ENCODE results near the gene INSL3. TPM values are rescaled to one million over a fixed set of nuclear protein-coding genes. Genes with fewer than 3 reads are reported as not detected.

Gene INSL3
- polyA plus RNA-seq, 1 of the 3 experiments (the other 2 are of a cell fraction), result 0.21 TPM

DNA sequence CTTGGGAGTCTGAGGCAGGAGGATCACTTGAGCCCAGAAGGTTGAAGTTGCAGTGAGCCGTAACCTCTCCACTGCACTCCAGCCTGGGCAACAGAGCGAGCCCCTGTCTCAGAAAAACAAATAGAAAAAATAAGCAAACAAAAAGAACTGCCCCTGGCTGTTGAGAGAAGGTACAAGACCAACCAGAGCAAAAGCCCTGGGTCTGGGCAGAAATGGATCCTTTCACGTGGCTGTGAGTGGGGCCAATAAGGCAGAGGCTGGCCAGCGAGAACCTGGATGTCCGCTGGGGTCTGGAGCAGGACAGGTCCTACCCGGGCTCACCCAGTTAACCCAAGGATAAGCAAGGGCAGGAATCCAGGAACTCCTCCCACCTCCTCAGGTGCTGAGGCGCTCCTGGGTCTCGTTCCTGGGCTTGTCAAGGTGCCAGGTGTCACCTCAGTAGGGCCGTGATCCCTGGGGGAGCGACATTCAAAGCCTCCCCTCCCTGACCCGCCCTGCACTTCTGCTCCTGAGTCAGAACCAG, 45.7 kb upstream of the INSL3 start:
- Histone ChIP-seq H3K27ac (ENCODE audit: low read depth in 2 of 2, low read length in 1 of 2) (no peak overlapping the region), H3K4me3 (ENCODE audit: low read depth in 2 of 2, low read length in 1 of 2) (no peak overlapping the region), H3F3A (replicated peaks; ENCODE audit: insufficient read depth) (peaks cover 34% of the 10 kb centered on the region), H3K4me2 (no peak overlapping the region), H3K36me3 (replicated peaks in 1 of 2; ENCODE audit: control insufficient read depth in 1 of 2, insufficient read depth in 2 of 2, low read length in 1 of 2) (peaks cover 26 to 32% of the 10 kb centered on the region in 2 experiments), H3K9me3 (no peaks in the 10 kb centered on the region), H3K9me2 (no peaks in the 10 kb centered on the region), H3K9ac (no peak overlapping the region), H3K4me1 (ENCODE audit: control insufficient read depth in 1 of 2, insufficient read depth in 2 of 2, low read depth in 1 of 2, low read length in 1 of 2) (peaks cover 0 to 2% of the 10 kb centered on the region in 2 experiments; a peak in 1 of 4 replicates), H4K20me1 (ENCODE audit: insufficient read depth) (peaks cover 36% of the 10 kb centered on the region), H3K27me3 (ENCODE audit: insufficient read depth) (no peaks in the 10 kb centered on the region; the same call in 1 of the 2 replicates), H3K79me2 (ENCODE audit: insufficient read depth) (peaks cover 8% of the 10 kb centered on the region; the same call in 1 of the 2 replicates), H2AFZ (ENCODE audit: low read depth) (no peak overlapping the region)
- TF ChIP-seq RXRA (IDR thresholded peaks at IDR 0.05; ENCODE audit: borderline replicate concordance, low read depth) (no peak), SIN3A (IDR thresholded peaks at IDR 0.05; ENCODE audit: borderline replicate concordance, low read depth, low read length) (no peak), TEAD4 (IDR thresholded peaks at IDR 0.05; ENCODE audit: borderline replicate concordance, insufficient read depth) (no peak), FOXJ3 (CRISPR knock-in tag; IDR thresholded peaks at IDR 0.05) (no peak), RAD21 (IDR thresholded peaks at IDR 0.05; ENCODE audit: low read length) (no peak), MXI1 (IDR thresholded peaks at IDR 0.05; ENCODE audit: low read depth, low read length) (no peak), TCF12 (IDR thresholded peaks at IDR 0.05) (no peak), TAF1 (IDR thresholded peaks at IDR 0.05; ENCODE audit: borderline replicate concordance, low read depth, low read length) (no peak), CHD2 (IDR thresholded peaks at IDR 0.05; ENCODE audit: low read length, partially characterized antibody) (no peak), NRF1 (IDR thresholded peaks at IDR 0.05; ENCODE audit: low read depth, low read length) (no peak), FOXM1 (IDR thresholded peaks at IDR 0.05; ENCODE audit: low read depth) (no peak), MEF2A (IDR thresholded peaks at IDR 0.05; ENCODE audit: borderline replicate concordance, low read depth) (no peak)
- TF ChIP-seq, protein P1, sequence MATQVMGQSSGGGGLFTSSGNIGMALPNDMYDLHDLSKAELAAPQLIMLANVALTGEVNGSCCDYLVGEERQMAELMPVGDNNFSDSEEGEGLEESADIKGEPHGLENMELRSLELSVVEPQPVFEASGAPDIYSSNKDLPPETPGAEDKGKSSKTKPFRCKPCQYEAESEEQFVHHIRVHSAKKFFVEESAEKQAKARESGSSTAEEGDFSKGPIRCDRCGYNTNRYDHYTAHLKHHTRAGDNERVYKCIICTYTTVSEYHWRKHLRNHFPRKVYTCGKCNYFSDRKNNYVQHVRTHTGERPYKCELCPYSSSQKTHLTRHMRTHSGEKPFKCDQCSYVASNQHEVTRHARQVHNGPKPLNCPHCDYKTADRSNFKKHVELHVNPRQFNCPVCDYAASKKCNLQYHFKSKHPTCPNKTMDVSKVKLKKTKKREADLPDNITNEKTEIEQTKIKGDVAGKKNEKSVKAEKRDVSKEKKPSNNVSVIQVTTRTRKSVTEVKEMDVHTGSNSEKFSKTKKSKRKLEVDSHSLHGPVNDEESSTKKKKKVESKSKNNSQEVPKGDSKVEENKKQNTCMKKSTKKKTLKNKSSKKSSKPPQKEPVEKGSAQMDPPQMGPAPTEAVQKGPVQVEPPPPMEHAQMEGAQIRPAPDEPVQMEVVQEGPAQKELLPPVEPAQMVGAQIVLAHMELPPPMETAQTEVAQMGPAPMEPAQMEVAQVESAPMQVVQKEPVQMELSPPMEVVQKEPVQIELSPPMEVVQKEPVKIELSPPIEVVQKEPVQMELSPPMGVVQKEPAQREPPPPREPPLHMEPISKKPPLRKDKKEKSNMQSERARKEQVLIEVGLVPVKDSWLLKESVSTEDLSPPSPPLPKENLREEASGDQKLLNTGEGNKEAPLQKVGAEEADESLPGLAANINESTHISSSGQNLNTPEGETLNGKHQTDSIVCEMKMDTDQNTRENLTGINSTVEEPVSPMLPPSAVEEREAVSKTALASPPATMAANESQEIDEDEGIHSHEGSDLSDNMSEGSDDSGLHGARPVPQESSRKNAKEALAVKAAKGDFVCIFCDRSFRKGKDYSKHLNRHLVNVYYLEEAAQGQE (IDR thresholded peaks at IDR 0.05; ENCODE audit: low read depth, low read length), result no peak
- TF ChIP-seq, protein P2, sequence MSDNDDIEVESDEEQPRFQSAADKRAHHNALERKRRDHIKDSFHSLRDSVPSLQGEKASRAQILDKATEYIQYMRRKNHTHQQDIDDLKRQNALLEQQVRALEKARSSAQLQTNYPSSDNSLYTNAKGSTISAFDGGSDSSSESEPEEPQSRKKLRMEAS (IDR thresholded peaks at IDR 0.05; ENCODE audit: low read depth), result no peak
- TF ChIP-seq, protein P3, sequence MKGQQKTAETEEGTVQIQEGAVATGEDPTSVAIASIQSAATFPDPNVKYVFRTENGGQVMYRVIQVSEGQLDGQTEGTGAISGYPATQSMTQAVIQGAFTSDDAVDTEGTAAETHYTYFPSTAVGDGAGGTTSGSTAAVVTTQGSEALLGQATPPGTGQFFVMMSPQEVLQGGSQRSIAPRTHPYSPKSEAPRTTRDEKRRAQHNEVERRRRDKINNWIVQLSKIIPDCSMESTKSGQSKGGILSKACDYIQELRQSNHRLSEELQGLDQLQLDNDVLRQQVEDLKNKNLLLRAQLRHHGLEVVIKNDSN (IDR thresholded peaks at IDR 0.05; ENCODE audit: borderline replicate concordance, low read depth), result no peak
- TF ChIP-seq, protein P4, sequence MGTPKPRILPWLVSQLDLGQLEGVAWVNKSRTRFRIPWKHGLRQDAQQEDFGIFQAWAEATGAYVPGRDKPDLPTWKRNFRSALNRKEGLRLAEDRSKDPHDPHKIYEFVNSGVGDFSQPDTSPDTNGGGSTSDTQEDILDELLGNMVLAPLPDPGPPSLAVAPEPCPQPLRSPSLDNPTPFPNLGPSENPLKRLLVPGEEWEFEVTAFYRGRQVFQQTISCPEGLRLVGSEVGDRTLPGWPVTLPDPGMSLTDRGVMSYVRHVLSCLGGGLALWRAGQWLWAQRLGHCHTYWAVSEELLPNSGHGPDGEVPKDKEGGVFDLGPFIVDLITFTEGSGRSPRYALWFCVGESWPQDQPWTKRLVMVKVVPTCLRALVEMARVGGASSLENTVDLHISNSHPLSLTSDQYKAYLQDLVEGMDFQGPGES (IDR thresholded peaks at IDR 0.05; ENCODE audit: low read depth, low read length), result no peak
- TF ChIP-seq, protein P5, sequence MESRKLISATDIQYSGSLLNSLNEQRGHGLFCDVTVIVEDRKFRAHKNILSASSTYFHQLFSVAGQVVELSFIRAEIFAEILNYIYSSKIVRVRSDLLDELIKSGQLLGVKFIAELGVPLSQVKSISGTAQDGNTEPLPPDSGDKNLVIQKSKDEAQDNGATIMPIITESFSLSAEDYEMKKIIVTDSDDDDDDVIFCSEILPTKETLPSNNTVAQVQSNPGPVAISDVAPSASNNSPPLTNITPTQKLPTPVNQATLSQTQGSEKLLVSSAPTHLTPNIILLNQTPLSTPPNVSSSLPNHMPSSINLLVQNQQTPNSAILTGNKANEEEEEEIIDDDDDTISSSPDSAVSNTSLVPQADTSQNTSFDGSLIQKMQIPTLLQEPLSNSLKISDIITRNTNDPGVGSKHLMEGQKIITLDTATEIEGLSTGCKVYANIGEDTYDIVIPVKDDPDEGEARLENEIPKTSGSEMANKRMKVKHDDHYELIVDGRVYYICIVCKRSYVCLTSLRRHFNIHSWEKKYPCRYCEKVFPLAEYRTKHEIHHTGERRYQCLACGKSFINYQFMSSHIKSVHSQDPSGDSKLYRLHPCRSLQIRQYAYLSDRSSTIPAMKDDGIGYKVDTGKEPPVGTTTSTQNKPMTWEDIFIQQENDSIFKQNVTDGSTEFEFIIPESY (IDR thresholded peaks at IDR 0.05; ENCODE audit: borderline replicate concordance, low read depth), result no peak
- TF ChIP-seq, protein P6, sequence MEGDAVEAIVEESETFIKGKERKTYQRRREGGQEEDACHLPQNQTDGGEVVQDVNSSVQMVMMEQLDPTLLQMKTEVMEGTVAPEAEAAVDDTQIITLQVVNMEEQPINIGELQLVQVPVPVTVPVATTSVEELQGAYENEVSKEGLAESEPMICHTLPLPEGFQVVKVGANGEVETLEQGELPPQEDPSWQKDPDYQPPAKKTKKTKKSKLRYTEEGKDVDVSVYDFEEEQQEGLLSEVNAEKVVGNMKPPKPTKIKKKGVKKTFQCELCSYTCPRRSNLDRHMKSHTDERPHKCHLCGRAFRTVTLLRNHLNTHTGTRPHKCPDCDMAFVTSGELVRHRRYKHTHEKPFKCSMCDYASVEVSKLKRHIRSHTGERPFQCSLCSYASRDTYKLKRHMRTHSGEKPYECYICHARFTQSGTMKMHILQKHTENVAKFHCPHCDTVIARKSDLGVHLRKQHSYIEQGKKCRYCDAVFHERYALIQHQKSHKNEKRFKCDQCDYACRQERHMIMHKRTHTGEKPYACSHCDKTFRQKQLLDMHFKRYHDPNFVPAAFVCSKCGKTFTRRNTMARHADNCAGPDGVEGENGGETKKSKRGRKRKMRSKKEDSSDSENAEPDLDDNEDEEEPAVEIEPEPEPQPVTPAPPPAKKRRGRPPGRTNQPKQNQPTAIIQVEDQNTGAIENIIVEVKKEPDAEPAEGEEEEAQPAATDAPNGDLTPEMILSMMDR (IDR thresholded peaks at IDR 0.05), result no peak
- 83% methylated on average over 4 of the region's 11 CpGs for WGBS (ENCODE audit: low lambda C conversion rate)
- POLR2A ChIA-PET, result interaction anchor here (1.9 kb wide), 1 partner anchor 8 kb away, joined by 5 read pairs; the partner anchor contains the start of gene RPL18A
- CTCF ChIA-PET, result interaction anchor here (13.8 kb wide), 1 partner anchor 67 kb away, joined by 139 read pairs; the partner anchor contains the start of gene CCDC124
- peak; percentile 31 for DNase-seq

Measured in SK-N-SH (cell line).